HG03097 (cell line): ENCODE measurements around the gene ALKBH3.

Experiments used
- ATAC-seq: cut with Tn5 transposase; IDR thresholded peaks from one replicate; pipeline ENCODE4 v1.9.1; 2021; ENCODE audit not compliant: unreplicated experiment, low FRiP score

The ALKBH3 gene

DNA sequence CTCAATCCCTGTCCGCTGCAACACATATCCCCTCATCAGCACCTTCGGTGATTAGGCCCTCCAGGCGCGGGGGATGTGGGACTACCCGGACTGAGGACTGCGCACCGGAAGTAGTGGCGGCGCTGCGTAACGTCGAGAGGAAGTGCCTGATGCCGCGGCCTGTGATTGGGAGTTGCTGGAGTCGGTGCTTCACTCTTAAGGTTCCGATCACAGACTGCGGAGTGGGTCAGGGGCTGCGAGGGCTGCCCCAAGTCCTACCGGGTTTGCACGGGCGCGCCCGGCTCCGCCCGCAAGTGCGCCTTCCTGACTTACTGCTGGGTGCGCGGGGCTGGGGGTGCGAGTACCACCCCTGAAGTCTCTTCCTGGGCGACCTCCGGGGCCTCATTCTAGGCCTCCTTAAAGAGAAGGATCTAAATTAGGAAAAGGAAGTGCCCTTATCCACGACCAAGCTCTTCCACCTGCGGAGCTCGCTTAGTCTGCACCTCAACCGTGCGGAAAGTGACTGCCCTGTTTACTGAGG lies at the start of gene ALKBH3:
Gene ALKBH3, plus strand, starts transcription at position 192 of the 520 bp plus-strand sequence. CDS start 1,822 bp downstream, outside the sequence.
- peak; percentile 97 for ATAC-seq

DNA sequence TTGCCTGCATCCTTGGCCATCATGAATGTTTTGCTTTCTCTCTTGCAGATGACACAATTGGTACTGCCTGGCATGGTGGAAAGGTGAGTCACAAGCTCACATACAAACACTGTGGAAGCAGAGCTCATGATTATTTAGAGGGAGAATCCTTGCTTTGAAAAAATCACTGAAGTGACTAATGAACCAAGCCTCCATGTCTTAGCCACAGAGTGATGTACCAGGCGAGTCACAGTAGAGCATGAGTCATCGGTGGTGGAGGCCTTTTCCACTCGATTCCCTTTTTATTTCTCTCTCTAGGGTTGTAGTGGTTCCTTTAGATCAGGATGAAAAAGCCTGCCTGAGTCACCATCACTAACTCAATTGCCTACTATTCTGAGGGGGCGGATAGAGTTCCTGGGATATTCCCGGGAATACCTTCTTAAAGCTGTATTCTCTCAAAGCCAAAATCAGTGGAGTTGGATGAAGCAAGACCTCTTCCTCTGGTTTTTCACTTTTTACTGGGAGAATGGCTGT lies 49.6 kb upstream of the ALKBH3 start:
- ATAC-seq = no peak

DNA sequence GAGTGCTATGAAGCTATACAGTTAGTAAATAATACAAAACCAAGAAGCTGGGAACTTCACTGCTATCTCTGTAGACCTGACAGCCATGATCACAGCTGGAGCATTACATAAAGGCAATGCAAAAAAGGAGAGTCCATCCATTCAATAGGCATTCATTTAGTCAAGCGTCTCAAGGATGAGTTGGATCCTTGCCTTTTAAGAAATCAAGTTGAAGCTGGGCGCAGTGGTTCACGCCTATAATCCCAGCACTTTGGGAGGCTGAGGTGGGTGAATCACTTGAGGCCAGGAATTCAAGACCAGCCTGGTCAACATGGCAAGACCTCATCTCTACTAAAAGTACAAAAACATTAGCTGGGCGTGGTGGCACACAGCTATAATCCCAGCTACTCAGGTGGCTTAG lies 48.1 kb upstream of the ALKBH3 start:
- no peak for ATAC-seq

DNA sequence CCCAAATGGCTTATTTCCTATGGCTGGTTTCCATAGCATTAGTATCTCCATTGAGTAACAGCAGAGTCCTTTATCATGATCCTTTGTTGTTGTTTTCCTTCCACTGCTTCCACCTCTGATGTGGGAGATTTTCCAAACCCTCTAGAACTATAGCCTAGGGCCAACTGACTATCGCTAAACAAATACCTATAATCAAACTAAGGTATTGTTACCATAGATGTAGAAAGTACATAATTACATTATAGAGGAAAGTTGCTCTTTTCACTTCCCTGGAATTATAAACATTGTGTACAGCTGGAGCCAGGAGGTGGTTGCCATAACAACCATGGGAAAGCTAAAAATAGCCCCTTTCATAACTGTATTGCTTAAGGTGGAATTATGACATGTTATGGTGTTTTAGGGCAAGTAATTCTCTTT lies 47.0 kb upstream of the ALKBH3 start:
- ATAC-seq = no peak

DNA sequence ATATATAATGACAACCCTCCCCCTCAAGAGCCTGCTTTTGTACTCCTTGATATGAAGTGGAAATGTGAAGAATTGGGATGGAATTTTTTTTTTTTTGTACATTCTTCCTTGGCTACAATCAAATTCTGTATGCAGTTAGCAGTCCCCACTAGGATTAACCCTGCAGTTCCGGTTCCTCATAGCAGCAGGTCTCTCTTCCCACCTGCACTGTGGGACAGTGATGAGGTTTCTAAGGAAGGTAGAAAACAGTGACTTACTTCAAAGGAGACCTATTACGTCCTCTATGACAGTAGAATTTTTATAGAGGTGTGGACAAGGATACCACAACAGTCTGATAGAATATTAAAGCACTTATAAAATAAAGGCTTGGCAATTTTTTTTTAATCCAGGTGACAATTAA lies 46.3 kb upstream of the ALKBH3 start:
- ATAC-seq = no peak

DNA sequence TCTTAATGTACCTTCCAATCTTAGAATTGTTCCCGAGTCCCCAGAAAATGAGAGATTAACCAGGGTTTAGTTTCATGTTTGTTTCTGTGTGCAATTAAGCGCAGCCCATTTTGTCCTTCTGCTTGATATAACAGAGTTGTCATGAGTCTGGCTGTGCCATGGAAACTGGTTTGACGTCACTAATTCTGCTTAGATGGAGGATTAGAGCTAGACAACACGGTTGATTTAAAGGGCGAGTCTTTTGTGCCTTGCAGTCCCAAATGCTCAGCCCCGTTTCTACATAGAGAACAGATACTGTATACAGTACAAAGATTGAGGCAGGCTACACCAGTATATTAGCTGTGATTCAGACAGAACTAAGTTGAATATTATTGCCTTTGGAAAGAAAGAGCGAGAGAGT lies 45.5 kb upstream of the ALKBH3 start:
- ATAC-seq = no peak

DNA sequence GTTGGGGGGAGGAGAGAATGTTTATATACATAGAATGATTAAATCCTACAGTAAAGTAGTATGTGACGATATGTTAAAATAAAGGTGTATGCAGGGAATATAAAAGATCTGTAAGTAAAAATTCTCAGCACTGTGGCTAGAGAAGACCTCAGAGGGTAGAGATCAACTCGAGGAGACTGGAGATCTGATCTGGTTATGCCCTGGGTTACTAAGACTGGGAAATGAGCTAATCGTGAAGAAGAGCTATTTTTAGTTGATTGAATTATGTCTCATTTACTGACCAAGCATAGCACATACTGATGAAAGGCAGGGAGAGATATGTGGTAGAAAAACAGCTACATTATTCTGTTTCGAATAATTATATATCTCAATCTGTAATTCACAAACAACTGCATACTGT lies 42.8 kb upstream of the ALKBH3 start:
- ATAC-seq = no peak

DNA sequence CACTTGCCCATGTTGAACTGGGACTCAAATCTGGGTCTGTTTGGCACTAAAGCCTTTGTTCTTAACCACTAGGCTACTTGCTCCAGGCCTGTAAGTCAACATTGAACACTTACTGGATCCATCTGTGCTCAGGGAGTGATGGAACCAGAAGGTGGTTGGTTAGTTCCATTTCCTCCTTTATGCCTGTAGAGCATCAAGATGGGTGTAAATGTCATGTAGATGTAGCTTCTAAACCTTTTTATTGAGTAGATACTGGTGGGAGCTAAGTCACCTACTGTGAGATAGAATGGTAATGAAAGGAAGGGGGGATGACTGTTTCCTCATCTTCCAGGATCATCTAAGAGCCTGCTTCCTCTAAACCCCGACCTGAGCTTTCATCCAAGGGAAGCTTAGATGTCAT lies 38.6 kb upstream of the ALKBH3 start:
- no peak for ATAC-seq

DNA sequence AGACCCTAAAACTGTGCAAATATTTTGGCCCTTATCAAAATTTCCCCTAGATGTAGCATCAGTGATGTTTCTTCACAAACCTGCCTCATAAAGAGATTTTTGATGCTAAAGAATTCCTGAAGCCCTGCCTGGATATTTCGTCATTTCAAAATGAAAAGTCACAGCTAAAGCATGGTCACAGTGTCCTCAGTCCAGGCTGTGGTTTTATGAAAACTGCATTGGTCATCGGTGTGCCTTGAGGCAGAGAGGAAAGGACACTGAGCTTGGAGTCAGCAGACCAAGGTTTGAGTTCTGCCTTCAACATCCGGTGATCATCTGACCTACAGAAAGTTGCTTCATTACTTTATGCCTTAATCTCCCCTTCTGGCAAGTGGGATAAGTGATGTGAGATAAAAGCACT lies 34.8 kb upstream of the ALKBH3 start:
- no peak for ATAC-seq

DNA sequence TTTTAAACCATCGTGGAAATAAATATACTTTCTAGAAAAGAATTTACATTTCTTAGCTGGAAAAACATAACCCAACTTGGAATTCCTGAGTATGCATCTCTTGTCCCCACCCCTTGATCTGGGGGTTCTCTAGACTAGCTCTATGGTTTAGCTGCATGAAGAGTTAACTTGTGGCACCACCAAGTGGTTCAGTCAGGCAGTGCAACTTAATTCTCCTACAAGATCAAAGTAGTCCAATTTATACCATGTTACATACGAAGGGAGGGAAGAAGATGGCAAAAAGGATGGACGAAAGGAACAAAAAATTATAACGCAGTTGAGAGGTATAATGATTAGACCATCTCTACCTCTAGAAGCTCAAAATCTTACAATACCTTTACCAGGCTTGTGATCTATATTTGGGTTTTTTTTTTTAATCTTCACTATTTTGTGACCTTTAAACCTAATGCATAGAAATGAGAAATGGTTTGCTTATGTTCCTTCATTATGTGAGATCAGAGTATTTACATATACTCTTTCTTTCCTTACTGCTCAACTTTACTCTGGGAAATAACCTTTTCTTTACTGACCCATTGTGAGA lies 28.5 kb upstream of the ALKBH3 start:
- ATAC-seq = peak; percentile 83

DNA sequence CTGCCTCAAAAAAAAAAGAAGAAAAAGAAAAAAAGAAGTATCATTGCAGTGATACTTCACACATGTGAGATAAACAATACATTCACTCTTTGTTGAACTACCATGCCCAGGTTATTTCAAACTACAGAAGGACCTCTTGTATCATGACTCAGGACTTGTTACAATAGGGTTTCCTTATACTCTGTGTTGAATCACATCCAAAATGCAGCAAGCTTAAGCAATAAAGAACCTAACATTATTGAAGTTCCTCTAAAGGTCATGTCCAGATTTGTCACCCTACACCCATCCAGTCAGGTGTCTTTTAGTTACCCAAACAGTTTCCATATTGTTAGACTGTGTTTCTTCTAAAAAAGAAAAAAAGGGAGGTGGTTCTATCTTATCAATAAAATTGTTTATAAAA lies 26.9 kb upstream of the ALKBH3 start:
- ATAC-seq = no peak

DNA sequence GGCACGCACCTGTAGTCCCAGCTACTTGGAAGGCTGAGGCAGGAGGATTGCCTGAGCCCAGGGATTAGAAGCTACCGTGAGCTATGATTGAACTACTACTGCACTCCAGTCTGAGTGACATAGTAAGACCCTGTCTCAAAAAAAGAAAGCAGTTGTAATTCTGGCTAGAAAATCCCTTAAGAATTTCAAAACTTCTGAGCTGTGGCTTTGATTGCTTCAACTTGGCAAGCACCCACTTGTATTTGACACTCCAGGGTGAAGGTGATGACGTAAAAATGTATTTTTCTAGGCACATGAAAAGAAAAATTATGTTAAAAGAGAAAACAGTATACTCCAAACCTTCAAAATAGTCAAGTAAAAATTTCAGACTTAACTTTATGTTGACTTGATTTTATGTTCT lies 23.6 kb upstream of the ALKBH3 start:
- ATAC-seq = no peak

DNA sequence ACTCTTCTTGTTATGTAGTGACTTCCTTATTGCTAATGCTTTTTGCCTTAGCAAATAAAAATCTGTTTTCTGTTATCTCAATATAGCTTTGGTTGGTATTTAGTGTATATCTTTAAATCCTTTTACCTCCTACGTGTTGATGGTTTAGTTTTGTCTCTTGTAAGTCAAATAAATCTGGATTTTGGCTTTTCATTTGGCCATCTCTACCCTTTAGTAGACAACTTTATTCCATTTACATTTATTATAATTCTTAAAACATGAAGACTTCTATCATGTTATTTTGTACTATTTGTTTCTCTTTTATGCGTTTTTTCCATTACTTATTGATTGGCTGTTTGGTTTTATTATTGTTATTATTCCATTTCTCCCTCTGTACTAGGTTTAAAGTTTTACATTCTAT lies 19.5 kb upstream of the ALKBH3 start:
- ATAC-seq = no peak

DNA sequence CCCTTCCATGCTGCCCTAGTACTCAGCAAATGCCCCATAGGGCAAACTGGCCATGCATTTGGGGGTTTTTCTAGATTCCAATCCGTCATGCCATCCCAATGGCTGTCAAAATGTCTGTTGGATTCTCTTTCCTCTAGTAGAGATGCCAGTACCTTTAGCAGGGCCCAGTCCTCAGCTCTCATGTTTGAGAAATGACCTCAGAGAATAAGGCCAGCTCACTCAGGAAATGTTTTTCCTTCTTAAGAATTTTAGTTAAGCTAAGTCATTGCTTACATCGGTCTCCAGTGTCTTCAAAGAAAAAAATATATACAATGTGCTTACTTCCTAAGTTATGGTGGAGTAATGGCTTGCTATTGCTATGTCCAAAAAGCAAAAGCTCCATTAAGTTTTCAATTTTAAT lies 14.1 kb upstream of the ALKBH3 start:
- ATAC-seq = no peak

DNA sequence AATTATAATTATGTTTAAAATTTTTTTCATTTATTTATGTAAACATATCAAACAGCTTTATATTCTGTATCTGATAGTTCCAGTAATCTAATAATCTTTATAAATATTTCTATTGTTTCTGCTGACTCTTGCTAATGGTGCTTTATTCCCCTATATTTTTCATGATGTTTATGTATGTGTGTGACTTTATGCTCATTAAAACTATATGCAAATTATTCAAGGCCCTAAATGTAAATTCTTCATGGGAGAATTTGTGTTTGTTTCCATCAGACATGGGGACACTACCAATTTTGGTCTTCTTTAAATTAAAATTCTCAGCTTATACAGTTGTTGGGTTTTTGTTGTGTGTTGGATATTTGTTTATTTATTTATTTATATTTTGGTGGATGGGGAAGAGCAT lies 13.7 kb upstream of the ALKBH3 start:
- no peak for ATAC-seq

DNA sequence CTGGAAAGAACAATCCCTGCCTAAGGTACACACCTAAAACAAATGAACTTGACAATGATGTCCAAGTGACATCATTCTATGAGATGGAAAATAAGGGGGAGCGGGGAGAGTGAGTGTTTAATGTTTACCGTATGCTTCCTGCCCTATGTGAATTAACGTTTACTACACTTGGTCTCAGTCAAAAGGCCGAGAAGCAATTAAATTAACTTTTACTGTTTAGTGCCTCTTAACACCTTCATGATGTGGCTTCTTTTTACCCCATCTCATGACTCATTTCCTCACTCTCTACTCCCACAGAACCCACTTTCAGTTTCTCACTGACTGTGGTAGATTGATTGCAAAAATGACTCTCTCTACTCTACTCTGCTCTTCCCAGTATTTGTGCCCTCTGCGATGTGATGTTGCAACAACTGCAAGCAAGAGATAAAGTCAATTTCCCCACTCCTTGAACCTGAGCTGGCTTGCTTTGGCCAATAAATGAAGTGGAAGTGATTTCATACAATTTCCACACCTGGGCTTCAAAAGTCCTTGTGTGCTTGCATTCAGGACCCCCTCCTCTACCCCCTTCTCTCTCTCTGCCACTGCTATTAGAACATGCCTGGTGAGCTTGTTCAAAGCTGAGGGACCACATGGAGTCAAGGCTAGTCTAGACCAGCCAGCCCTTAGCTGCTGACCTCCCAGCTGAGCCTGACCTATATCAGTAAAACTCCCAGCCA lies 11.6 kb upstream of the ALKBH3 start:
- peak; percentile 99 for ATAC-seq

DNA sequence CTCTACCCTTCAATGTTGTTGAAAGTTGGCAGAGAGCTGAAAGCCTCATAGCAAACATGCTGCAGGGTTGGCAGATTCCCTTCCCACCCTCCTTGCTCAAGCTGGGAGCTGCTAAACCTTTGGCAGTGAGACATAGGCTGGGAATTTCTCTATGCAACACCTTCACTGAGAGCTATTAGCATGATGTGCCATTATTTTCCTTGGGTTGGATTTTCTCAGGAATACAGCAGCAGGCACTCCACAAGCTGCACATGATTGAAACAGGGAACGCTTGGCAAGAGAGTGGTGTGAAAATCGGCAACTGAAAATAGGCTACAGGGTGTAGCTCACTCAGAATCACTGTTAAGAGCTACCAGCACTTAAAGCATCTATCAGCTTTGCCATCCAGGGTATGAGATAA lies 9.6 kb upstream of the ALKBH3 start:
- ATAC-seq = no peak

DNA sequence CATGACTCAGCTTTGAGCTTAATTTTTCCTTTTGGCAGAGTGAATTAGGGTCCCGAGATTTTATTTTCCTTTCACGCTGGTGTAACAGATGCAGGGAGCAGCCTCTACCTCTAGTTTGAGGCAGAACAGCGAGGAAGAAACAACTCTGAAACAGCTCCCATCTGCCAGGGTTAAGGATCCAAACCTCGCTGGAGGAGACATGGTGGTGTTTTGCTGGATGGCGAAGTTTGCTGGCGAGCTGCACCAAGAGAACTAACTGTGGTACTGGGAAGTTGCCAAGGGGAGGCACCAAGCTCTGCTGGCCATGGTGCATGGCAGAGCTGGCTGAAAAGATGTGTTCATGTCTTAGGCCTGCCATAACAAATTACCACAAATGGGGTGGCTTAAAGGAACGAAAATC lies 7.6 kb upstream of the ALKBH3 start:
- ATAC-seq = no peak

DNA sequence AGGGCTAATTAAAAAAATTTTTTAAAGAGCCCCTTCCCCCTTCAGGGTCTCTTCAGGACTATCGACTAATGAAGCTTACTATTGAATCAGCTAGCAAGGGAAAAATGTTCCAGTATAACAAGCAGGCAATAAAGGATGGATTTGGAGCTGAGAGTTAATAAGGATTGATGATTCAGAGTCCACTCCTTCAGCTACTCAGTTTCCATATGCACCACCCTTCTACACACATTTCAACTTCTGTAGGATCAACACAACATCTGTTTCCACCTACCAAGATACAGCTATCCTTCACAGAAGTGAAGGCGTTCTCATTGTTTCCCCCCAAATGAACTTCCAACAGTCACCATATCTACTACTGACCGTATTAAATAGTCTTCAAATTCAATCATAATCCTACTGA lies 6.6 kb upstream of the ALKBH3 start:
- no peak for ATAC-seq

DNA sequence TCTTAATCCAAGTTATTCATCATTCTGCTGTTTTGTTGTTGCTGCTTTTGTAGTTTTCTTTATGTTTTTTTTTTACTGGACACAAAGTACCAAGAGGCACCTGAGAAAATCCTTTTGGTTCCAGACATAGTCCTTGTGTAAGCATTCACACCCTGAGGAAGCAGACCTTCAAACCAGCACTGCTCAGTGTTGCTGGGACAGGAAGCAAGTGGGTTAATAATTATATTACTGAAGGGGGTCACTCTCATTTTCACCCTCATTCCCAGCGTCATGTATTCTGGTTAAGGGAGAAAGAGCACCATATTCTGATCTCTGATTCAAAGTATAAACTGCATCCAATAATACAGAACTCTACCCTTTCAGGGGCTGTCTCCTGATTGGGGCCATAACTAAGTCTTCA lies 5.9 kb upstream of the ALKBH3 start:
- peak; percentile 75 for ATAC-seq

DNA sequence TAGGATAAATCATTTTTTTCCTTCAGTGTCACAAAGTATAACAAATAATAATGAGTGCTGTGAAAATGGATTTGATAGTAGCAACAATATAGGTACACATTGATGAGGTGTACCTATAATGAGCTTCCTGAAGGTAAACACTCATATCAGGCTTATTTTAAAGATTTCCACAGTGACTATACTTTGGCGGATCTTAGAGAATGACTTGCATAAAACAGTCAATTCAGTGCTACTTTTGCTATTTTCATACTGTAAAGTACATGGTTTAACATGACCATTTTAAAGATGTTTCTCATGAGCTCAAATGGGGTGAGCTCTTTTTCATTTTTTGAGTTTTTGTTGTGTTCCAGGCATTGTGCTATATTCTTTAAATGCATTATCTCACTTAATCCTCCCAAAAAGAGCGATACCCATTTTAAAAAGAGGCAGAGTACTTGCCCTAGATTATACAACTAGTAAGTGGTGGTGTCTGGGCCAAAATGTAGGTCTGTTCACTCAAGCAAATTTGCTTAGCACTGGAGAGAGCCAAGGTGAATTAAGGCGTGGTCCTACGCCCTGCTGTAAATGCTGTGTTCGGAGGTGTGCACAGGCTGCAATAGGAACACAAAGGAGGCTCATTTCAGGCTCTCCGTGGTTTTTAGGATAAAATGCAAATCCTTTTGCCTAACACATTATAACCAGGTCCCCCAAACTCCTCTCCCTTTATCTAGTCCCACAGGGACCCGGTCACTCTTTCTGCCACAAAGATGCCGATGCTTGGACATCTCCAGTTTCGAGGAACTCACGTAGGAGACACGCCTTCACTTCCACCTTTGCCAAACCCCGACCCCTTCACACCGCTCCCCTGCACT lies 617 bp upstream of the ALKBH3 start:
- ATAC-seq = no peak
